GM19025 (cell line): Measurements from ENCODE around the gene TMEM69.
"Not testable (repeated sequence)": the region's sequence is repeated elsewhere in the genome, so short reads cannot be mapped to it uniquely, and the experiment has no call there.

Source experiments
- ATAC-seq: cut with Tn5 transposase; IDR thresholded peaks from one replicate; pipeline ENCODE4 v1.9.1; 2021; ENCODE audit warnings: mild to moderate bottlenecking, low read depth, moderate library complexity; ENCODE audit not compliant: unreplicated experiment

The TMEM69 gene

DNA sequence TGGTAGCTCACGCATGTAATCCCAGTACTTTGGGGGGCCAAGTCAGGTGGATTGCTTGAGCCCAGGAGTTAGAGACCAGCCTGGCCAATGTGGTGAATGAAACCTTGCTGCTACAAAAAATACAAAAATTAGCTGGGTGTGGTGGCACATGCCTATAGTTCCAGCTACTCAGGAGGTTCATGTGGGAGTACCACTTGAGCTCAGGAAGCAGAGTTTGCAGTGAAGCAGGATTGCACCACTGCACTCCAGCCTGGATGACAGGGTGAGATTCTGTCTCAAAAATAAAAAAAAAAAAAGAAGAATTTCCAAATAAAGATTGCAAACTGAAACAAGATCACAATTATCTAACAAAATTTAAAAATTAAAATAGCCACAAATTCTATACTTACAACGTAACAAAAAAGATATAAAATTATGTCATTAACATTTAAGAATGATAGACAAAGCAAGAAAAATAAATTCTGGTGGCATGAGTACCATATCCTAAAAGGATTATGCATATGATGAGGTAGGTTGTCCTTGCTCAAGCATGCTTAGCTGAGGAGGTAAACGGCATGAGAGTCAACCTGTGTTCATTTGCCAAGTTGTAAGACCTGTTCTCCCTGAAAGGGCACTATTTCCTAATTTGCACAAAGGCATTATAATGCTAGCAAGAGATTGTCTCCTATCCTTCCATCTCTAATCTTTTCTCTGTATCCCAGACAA, 42.2 kb downstream of the TMEM69 start:
- ATAC-seq = no peak

DNA sequence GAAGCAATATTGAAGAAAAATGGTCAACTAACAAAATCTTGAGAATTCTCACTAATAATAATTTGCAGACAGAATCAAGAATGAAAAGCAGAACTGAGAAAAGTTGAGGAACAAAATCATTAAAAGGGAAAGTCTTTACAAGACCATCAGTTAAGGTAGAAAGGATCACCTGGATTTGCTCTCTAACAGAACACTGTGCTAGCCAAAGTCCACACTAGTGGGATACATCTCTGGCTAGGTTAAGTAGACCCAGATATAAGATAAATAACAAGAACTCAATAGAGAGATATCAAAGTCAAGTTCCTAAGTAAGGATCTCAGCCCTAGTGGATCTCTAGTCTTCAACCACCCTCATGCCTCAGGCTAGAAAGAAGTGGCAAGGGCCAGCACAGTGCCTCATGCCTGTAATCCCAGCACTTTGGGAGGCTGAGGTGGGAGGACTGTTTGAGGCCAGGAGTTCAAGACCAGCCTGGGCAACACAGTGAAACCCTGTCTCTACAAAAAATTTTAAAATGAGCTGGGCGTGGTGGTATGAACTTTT, 42.9 kb downstream of the TMEM69 start:
- no peak for ATAC-seq

DNA sequence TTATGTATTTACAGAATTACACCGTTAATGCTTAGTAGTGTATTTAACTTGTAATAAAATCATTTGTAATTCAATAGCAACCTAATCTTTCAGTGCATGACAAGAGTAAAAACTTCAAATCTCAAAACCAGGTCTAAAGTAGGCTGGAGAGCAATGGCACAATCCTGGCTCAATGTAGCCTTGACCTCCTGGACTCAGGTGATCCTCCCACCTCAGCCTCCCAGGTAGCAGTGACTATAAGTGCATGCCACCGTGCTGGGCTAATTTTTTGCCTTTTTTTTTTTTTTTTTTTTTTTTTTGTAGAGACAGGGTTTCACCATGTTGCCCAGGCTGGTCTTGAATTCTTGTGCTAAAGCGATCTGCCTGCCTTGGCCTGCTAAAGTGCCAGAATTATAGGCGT, 51.2 kb downstream of the TMEM69 start:
- ATAC-seq = no peak

DNA sequence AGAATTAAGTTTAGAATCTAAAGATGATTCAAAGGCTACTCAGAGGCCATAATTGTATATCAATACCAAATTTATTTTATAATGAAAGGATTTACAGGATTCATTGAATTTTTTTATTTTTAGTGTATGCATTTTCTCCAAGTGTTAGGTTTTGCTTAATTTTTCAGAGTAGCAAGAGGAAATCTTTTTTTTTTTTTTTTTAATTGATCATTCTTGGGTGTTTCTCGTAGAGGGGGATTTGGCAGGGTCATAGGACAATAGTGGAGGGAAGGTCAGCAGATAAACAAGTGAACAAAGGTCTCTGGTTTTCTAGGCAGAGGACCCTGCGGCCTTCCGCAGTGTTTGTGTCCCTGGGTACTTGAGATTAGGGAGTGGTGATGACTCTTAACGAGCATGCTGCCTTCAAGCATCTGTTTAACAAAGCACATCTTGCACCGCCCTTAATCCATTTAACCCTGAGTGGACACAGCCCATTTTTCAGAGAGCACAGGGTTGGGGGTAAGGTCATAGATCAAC, 51.7 kb downstream of the TMEM69 start:
- ATAC-seq = not testable (repeated sequence)
